ENCODE results near the gene YTHDF1.
A peak's percentile ranks its signal among the peaks of the same experiment; 100 is the strongest.
"Not testable (repeated sequence)": the region's sequence is repeated elsewhere in the genome, so short reads cannot be mapped to it uniquely, and the experiment has no call there.

Gene YTHDF1

GRCh38 chr20:63216041-63216848, at the start of gene YTHDF1:
TSS of gene YTHDF1 (minus strand) at chr20:63216131. CDS start at chr20:63215892, 239 bp downstream.
- peak in 1 of 2 experiments; percentile 76 for DNase-seq

- no peak for DNase-seq
Measured at GRCh38 chr20:63264519-63264918, 48.6 kb upstream of the YTHDF1 start.

GRCh38 chr20:63264000-63264399, 48.1 kb upstream of the YTHDF1 start:
- DNase-seq = no peak

- DNase-seq = no peak
Measured at GRCh38 chr20:63262836-63263235, 46.9 kb upstream of the YTHDF1 start.

GRCh38 chr20:63261795-63262528, 46.0 kb upstream of the YTHDF1 start:
- DNase-seq = no peak

GRCh38 chr20:63261060-63261794, 45.3 kb upstream of the YTHDF1 start:
- DNase-seq = no peak

- no peak for DNase-seq
Measured at GRCh38 chr20:63260521-63260920, 44.6 kb upstream of the YTHDF1 start.

- DNase-seq = no peak
Measured at GRCh38 chr20:63259734-63260460, 44.0 kb upstream of the YTHDF1 start.

GRCh38 chr20:63258781-63259180, 42.9 kb upstream of the YTHDF1 start:
- DNase-seq = no peak

- no peak for DNase-seq
Measured at GRCh38 chr20:63257629-63258028, 41.7 kb upstream of the YTHDF1 start.

- no peak for DNase-seq
Measured at GRCh38 chr20:63256954-63257353, 41.0 kb upstream of the YTHDF1 start.

GRCh38 chr20:63255931-63256704, 40.2 kb upstream of the YTHDF1 start:
- no peak for DNase-seq

- no peak for DNase-seq
Measured at GRCh38 chr20:63254606-63255384, 38.9 kb upstream of the YTHDF1 start.

GRCh38 chr20:63254232-63254605, 38.3 kb upstream of the YTHDF1 start, which contains the start of gene NKAIN4:
TSS of gene NKAIN4 (minus strand) at chr20:63254463. CDS start at chr20:63254450, 13 bp downstream.
- DNase-seq = no peak

GRCh38 chr20:63253438-63254231, 37.7 kb upstream of the YTHDF1 start:
- no peak for DNase-seq

GRCh38 chr20:63253065-63253437, 37.1 kb upstream of the YTHDF1 start:
- DNase-seq = no peak

- no peak for DNase-seq
Measured at GRCh38 chr20:63252284-63252711, 36.4 kb upstream of the YTHDF1 start.

GRCh38 chr20:63251350-63251749, 35.4 kb upstream of the YTHDF1 start:
- DNase-seq = not testable (repeated sequence)

- no peak for DNase-seq
Measured at GRCh38 chr20:63249891-63250290, 34.0 kb upstream of the YTHDF1 start.
